Stromal cell of bone marrow (primary cell): ENCODE results near the gene USP6NL.

Source experiments
- DNase-seq: peaks from one replicate; pipeline ENCODE4 v3.0.0-alpha.2; 2012; ENCODE audit warnings: low read depth

USP6NL gene

GRCh38 chr10:11593612-11594011, 17.8 kb downstream of the USP6NL start:
- no peak for DNase-seq

- no peak for DNase-seq
Observed at GRCh38 chr10:11589738-11590137, 21.7 kb downstream of the USP6NL start.

- no peak for DNase-seq
Observed at GRCh38 chr10:11588873-11589574, 22.4 kb downstream of the USP6NL start.

- no peak for DNase-seq
Observed at GRCh38 chr10:11587722-11588259, 23.7 kb downstream of the USP6NL start.

GRCh38 chr10:11586170-11586569, 25.3 kb downstream of the USP6NL start:
- no peak for DNase-seq

- DNase-seq = no peak
Observed at GRCh38 chr10:11581213-11581612, 30.2 kb downstream of the USP6NL start.

GRCh38 chr10:11579885-11580284, 31.6 kb downstream of the USP6NL start:
- DNase-seq = no peak

GRCh38 chr10:11578802-11579255, 32.6 kb downstream of the USP6NL start:
- no peak for DNase-seq

- DNase-seq = no peak
Observed at GRCh38 chr10:11576092-11576809, 35.2 kb downstream of the USP6NL start.

GRCh38 chr10:11573497-11573896, 38.0 kb downstream of the USP6NL start:
- DNase-seq = peak; percentile 25

GRCh38 chr10:11570751-11571150, 40.7 kb downstream of the USP6NL start:
- DNase-seq = no peak

GRCh38 chr10:11569471-11569870, 42.0 kb downstream of the USP6NL start:
- DNase-seq = no peak

GRCh38 chr10:11568578-11568977, 42.9 kb downstream of the USP6NL start:
- no peak for DNase-seq

- no peak for DNase-seq
Observed at GRCh38 chr10:11564741-11565140, 46.7 kb downstream of the USP6NL start.

- no peak for DNase-seq
Observed at GRCh38 chr10:11563936-11564335, 47.5 kb downstream of the USP6NL start.

- DNase-seq = no peak
Observed at GRCh38 chr10:11562888-11563287, 48.6 kb downstream of the USP6NL start.

GRCh38 chr10:11560076-11560709, 51.3 kb downstream of the USP6NL start:
- no peak for DNase-seq

GRCh38 chr10:11557967-11558366, 53.5 kb downstream of the USP6NL start:
- no peak for DNase-seq

GRCh38 chr10:11557513-11557912, 53.9 kb downstream of the USP6NL start:
- DNase-seq = no peak

- no peak for DNase-seq
Observed at GRCh38 chr10:11555556-11555955, 55.9 kb downstream of the USP6NL start.

GRCh38 chr10:11553773-11554381, 57.6 kb downstream of the USP6NL start:
- no peak for DNase-seq

- peak; percentile 79 for DNase-seq
Observed at GRCh38 chr10:11551916-11552602, 59.4 kb downstream of the USP6NL start.
